RKO (cell line): ENCODE data around the gene TSHZ2.

Experiments
- DNase-seq: peaks from one replicate; pipeline ENCODE4 v3.0.0-alpha.2; 2016; ENCODE audit warnings: low spot score

TSHZ2 gene

GRCh38 chr20:52972190-52972937, at the start of gene TSHZ2:
Gene TSHZ2, plus strand, starts transcription at chr20:52972358. Its CDS starts 936 bp downstream, at chr20:52973294.
- no peak for DNase-seq

GRCh38 chr20:52922436-52922835, 49.7 kb upstream of the TSHZ2 start:
- DNase-seq: no peak

GRCh38 chr20:52923123-52923937, 48.8 kb upstream of the TSHZ2 start:
- peak; percentile 23 for DNase-seq

GRCh38 chr20:52924411-52925271, 47.5 kb upstream of the TSHZ2 start:
- DNase-seq: no peak

GRCh38 chr20:52926505-52926904, 45.7 kb upstream of the TSHZ2 start:
- DNase-seq: no peak

GRCh38 chr20:52933867-52934266, 38.3 kb upstream of the TSHZ2 start:
- no peak for DNase-seq

- DNase-seq: no peak
Measured at GRCh38 chr20:52936351-52937340, 35.5 kb upstream of the TSHZ2 start.

GRCh38 chr20:52937591-52938100, 34.5 kb upstream of the TSHZ2 start:
- peak; percentile 42 for DNase-seq

- DNase-seq: no peak
Measured at GRCh38 chr20:52939141-52939540, 33.0 kb upstream of the TSHZ2 start.

- DNase-seq: no peak
Measured at GRCh38 chr20:52941808-52942207, 30.4 kb upstream of the TSHZ2 start.

- DNase-seq: peak; percentile 30
Measured at GRCh38 chr20:52943185-52943841, 28.8 kb upstream of the TSHZ2 start.

GRCh38 chr20:52945268-52945667, 26.9 kb upstream of the TSHZ2 start:
- no peak for DNase-seq

- DNase-seq: no peak
Measured at GRCh38 chr20:52945862-52946522, 26.2 kb upstream of the TSHZ2 start.

- DNase-seq: no peak
Measured at GRCh38 chr20:52948491-52948890, 23.7 kb upstream of the TSHZ2 start.

GRCh38 chr20:52953020-52953419, 19.1 kb upstream of the TSHZ2 start:
- no peak for DNase-seq

- DNase-seq: no peak
Measured at GRCh38 chr20:52954849-52955248, 17.3 kb upstream of the TSHZ2 start.

GRCh38 chr20:52958211-52958610, 13.9 kb upstream of the TSHZ2 start:
- DNase-seq: peak; percentile 54

GRCh38 chr20:52959125-52959524, 13.0 kb upstream of the TSHZ2 start:
- no peak for DNase-seq

GRCh38 chr20:52962183-52962582, 10.0 kb upstream of the TSHZ2 start:
- no peak for DNase-seq

- no peak for DNase-seq
Measured at GRCh38 chr20:52963131-52963530, 9.0 kb upstream of the TSHZ2 start.
